ENCODE results near the gene DOCK4. TPM values are rescaled to one million over a fixed set of nuclear protein-coding genes. Genes with fewer than 3 reads are reported as not detected.

The DOCK4 gene
- total RNA-seq, 1 experiment from 2014 or later = 4.9 TPM

- Histone ChIP-seq H4K91ac (ENCODE audit: insufficient read length, low read depth, low read length) (no peak overlapping the region), H2BK5ac (ENCODE audit: insufficient read length, low read length) (no peak overlapping the region), H3K4me2 (ENCODE audit: insufficient read depth, insufficient read length, low read length) (no peak overlapping the region), H3K27ac (ENCODE audit: insufficient read length, low read depth, low read length) (no peak overlapping the region), H3K79me1 (ENCODE audit: insufficient read depth, low read depth, low read length, poor library complexity, severe bottlenecking) (no peaks in the 10 kb centered on the region), H3K14ac (ENCODE audit: insufficient read depth, low read length) (no peak overlapping the region), H4K5ac (ENCODE audit: insufficient read length, low read depth, low read length) (no peak overlapping the region), H2BK12ac (ENCODE audit: insufficient read length, low read depth, low read length) (no peak overlapping the region), H3K56ac (ENCODE audit: insufficient read length, low read depth, low read length) (no peak overlapping the region), H3K23ac (ENCODE audit: insufficient read length, low read depth, low read length) (no peak overlapping the region), H4K20me1 (ENCODE audit: control insufficient read depth, insufficient read depth, insufficient read length) (no peaks in the 10 kb centered on the region), H2AK5ac (ENCODE audit: insufficient read length, low read length) (no peak overlapping the region), H3K79me2 (ENCODE audit: insufficient read depth, low read length) (no peaks in the 10 kb centered on the region), H3K4me1 (ENCODE audit: insufficient read depth, low read length) (peaks cover 2% of the 10 kb centered on the region; the same call in 1 of the 2 replicates), H3K18ac (ENCODE audit: insufficient read length, low read depth, low read length) (no peak overlapping the region), H3T11ph (ENCODE audit: low read length) (no peak overlapping the region), H3K23me2 (ENCODE audit: insufficient read length, low read depth, low read length, poor library complexity, severe bottlenecking) (no peaks in the 10 kb centered on the region), H2BK15ac (ENCODE audit: low read depth, low read length) (no peak overlapping the region), H2AFZ (ENCODE audit: low read length) (no peak overlapping the region), H3K9ac (ENCODE audit: extremely low read depth, insufficient read length, low read length) (no peak overlapping the region), H2BK120ac (ENCODE audit: low read depth, low read length, poor library complexity, severe bottlenecking) (no peak overlapping the region), H2BK20ac (ENCODE audit: low read depth, low read length, poor library complexity, severe bottlenecking) (no peak overlapping the region), H3K9me3 (ENCODE audit: control insufficient read depth, low read depth, low read length) (no peaks in the 10 kb centered on the region), H3K4ac (ENCODE audit: low read depth, low read length) (no peak overlapping the region), H3K27me3 (ENCODE audit: insufficient read depth, low read length) (no peaks in the 10 kb centered on the region), H4K8ac (replicated peaks; ENCODE audit: insufficient read length, low read depth, low read length) (no peak overlapping the region)
- Mint-ChIP-seq H3K9me3 (no peaks in the 10 kb centered on the region), H3K27me3 (ENCODE audit: low read depth) (no peaks in the 10 kb centered on the region), H3K4me1 (peaks cover 4 to 5% of the 10 kb centered on the region in 2 experiments), H3K4me3 (no peak overlapping the region), H3K27ac (no peak overlapping the region), H3K36me3 (ENCODE audit: insufficient read depth in 1 of 3, low read depth in 3 of 3) (no peaks in the 10 kb centered on the region; a peak in 1 of 7 replicates)
- DNase-seq = no peak
- TF ChIP-seq CTCF (conservative IDR thresholded peaks at IDR 0.05) = no peak
These were observed 84.1 kb downstream of the DOCK4 start for GRCh38 chr7:112122144-112122543.
